ENCODE measurements around the gene LPGAT1.
"Not testable (repeated sequence)": the region's sequence is repeated elsewhere in the genome, so short reads cannot be mapped to it uniquely, and the experiment has no call there.

LPGAT1 gene

DNA sequence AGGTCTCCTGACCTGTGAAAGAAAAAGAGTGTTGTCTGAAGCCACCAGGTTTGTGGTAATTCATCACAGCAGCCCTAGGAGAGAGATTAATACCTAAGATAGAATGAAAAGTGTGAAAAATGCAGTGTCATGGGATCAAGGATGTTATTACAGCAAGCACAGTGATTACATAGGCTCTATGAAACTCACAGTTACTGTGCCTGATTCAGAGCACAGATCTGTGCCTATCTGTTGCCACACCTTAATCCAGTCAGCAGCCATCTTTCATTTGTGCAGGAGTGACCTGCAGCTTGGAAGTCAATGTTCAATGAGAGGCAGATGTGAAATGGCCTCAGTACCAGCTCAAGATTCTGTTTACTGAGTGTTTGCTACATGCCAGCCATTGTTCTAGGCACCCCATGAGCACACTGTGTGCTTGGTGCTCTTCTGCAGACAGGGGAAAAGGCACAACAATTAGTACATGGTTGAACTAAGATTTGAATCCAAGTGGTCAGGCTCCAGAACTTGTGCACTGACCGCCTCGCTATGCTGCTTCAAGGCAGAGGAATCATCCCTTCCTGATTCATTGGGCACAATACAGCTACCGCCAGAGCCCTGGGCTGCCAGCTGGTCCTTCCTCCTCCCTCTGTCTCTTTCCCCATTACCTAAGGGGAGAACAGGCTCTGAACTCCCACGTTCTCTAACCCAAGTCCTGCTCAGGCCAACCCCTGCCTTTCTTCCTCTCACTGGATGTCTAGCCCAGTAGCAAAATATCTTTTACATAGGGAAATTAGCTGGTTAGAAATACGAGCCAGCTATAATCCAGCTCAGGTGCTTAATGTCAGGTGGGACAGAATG lies 98.9 kb downstream of the LPGAT1 start:
- DNase-seq: no peak

DNA sequence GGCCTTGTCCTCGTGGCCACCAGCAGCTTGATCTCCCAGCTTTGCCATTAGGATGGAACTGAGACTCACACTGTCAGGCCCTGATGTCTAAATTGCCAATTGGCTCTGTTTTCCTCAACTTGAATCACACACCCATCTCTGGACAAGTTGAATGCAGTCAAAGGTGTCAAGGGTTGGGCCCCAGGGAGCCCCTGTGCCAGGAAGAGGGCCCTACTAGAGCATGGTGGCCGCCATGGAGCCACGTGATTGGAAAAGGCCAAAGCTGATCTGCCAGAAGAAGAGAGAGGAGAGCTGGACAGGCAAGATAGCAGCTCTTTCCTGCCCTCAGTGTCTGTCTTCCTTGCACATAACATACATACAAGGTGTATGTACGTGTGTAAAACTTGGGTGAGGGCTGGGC lies 100.2 kb downstream of the LPGAT1 start:
- DNase-seq: no peak

DNA sequence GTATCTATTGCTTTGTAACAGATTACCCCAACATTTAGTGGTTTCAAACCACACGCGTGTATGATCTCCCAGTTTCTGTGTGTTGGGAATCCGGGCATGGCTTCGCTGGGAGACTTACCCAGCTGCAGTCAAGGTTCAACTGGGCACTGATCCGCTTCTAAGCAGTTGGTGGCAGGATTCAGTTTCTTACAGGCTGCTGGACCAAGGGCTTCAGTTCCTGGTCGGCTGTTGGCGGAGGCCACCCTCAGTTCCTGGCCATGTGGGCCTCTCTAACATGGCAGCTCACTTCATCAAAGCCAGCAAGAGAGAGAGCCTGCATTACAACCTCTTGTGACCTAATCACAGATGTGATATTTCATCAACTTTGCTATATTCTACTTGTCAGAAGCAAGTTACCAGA lies 101.3 kb downstream of the LPGAT1 start:
- DNase-seq: no peak

DNA sequence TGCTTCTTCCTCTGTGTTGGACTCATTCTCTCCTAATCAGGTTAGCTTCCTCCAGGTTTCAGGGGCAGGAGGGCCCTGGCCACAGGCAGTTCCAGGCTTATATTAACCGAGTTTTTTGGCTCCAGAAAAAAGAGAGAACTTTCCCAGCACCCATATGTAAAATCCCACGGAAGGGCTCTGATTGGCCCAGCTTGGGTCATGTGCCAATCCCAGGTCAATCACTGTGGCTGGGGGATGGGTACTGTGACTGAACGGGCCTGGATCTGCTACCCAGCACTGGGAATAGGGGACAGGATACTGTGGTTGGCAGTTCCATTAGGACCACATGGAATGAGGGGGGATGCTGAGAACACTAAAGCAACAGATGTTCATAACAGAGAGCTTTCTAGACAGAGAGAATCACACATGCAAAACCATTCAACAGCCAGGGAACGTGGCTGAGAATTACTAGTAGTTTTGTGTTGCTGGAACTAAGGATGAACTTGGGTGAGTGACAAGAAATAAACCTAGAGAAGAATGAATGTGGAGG lies 104.0 kb downstream of the LPGAT1 start:
- DNase-seq: no peak

DNA sequence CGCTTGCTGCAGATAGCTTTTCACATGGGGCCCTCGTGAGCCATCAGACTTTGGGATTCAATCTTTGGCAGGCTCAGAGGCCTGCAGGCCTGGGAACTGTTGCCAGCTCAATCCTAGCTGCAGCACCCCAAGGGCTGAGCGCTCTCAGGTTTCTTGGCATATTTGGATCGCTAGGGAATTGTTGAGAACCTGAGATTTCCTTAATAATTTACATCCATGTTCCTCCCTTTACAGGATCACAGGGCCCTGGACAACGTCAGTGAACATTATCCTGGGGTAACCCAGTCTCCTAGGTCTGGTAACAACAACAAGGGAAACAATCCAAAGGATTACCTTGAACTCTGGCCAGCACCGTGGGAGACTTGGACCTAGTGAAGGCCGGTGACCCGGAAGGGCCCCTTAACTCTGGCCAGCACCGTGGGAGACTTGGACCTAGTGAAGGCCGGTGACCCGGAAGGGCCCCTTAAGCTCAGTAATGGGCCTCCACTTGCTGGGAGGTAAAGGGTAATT lies 105.8 kb downstream of the LPGAT1 start:
- no peak for DNase-seq

DNA sequence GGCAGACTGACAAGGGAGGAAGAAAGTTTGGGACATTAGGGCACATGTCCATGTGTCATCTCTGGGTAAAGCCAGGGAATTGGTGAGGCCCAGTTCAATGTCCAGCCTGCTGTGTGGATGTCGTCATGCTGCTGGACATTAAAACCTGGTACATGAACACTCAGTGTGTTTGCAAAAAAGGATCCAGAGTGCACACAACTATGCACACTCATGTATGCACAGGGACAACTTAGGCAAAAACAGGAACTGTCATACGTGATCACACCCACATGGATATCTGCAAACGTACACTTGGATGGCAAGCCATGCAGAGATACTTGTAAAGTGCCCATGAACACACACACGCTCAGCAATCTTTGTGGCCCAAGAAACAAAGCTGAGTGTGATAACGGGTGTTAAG lies 107.3 kb downstream of the LPGAT1 start:
- DNase-seq: peak; percentile 46

DNA sequence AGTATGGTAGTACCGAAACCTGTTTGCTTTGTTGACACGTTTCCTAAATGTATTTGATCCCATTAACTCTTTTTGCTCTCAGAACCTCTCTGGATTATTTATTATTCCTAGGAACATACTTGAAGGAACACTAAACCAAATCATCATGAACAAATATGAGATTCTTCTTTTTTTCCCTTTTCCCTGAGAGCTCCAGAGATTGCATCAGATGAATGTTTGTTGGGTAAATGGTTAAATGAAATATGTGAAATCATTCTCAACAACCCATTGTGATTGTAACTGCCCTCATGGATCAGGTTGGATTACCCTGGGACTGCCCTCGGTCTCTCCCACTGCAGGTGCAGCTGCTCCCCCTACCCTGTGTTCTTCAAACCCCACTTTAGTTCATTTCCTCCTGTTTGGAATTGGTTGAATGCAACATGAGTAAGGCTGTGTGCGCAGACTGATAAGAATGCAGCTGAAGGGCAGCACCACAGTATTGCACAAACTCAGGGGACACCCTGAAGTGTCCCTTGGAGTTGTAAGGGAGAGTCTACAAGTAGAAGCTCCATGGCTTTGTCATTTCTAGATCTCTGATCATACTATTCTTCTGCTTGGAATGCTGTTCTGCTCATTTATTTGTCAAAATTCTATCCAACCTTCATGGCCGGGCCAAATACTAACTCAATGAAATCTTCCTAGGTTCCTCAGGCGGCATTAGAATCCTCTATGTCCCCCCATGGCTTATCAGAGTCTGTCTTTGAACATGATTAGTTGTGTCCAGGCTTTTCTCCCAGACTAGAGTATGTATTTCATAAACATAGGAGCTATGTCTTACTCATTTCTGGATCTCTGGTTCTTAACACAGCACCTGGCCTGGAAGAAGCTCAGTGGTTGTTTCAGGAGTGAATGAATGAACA lies 108.0 kb downstream of the LPGAT1 start:
- DNase-seq: peak; percentile 89

DNA sequence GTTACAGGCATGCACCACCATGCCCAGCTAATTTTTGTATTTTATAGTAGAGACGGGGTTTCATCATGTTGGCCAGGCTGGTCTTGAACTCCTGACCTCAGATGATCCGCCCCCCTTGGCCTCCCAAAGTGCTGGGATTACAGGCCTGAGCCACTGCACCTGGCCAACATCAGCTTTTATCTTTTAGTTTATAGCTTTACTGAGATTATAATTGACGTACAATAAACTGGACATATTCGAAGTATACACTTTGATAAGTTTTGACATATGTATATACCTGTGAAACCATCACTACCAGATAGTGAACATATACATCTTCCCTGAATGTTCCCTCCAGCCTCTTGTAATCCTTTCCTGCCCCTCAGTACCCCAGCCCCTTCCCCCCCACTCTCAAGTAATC lies 114.0 kb downstream of the LPGAT1 start:
- DNase-seq: not testable (repeated sequence)

DNA sequence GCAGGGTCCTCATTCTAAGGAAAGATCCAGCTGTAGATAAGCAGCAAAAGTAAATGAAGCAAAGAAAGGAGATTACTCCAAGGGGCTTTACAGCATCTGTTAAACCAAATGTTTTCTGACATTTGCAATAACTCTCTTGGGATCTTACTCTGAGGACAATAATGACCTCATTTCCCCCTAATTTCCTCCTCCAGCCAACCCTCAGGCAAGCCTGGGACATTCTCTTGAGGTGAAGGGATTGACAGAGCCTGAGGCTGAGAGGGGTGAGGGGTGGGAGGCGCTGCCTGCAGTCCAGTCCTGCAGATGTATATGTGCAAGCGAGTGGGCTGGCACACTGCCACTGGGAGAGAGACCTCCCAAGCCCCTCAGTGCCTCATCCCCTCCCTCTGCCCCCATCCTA lies 114.6 kb downstream of the LPGAT1 start:
- DNase-seq: no peak

DNA sequence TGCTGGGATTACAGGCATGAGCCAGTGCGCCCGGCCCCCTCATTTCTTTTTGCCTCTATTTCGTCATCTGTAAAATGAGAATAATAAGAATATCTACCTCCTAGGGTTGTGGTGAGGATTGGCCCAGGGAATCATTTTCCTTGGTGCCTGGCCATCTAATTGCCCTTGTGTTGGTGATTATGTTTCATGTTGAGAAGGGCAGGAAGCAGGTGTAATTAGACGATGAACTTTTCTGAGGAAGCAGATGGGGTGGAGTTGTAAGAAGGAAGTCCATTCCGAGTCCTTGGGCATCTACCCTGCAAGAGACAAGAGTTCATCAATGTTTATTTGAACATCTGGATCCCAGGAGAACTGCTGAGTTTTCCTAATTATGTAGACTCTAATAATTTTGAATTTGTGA lies 116.4 kb downstream of the LPGAT1 start:
- no peak for DNase-seq

DNA sequence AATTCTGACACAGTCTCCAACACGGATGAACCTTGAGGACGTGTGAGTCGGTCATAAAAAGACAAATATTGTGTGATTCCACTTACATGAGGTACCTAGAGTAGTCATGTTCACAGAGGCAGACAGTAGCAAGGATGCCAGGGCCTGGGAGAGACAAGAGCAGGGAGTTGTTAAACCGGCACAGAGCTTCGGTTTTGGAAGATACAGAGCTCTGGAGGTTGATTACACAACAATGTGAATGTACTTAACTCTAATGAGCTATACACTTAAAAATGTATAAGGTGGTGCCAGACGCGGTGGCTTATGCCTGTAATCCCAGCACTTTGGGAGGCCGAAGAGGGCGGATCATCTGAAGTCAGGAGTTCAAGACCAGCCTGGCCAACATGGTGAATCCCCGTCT lies 117.3 kb downstream of the LPGAT1 start:
- DNase-seq: no peak

DNA sequence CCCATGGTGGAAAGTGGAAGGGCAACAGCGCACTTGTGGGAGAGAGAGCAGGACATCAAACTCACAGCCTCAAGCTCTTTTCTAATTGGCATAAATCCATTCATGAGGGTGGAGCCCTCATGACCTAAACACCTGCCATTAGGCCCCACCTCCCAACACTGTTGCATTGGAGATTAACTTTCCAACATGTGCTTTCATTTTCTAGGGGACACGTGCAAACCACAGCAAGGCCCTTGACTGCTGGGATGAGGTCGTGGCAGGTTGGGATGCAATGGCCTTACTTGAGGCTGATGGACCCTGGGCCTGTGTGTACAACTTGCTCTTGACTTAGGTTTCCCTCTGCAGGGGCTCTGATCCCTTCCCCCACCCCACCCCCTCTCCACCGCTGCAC lies 119.3 kb downstream of the LPGAT1 start:
- peak; percentile 36 for DNase-seq

DNA sequence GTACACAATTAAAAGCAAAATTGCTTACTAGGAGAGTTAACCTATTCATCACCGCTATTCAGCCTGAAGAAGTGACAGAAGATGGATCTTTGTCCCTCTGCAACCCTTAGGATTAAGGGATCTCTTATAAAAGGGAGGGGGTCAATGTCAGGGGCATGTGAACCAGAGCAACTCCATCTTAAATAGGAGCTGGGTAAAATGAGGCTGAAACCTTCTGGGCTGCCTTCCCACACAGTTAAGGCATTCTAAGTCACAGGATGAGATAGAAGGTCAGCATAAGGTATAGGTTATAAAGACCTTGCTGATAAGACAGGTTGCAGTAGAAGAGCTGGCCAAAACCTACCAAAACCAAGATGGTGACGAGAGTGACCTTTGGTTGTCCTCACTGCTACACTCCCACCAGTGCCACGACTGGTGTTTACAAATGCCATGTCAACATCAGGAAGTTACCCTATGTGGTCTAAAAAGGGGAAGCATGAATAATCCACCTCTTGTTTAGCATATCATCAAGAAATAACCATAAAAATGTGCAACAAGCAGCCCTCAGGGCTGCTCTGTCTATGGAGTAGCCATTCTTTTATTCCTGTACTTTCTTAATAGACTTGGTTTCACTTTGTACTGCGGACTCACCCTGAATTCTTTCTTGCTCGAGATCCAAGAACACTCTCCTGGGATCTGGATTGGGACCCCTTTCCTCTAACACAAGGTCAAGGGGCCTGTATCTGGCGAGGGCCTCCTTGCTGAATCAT lies 119.8 kb downstream of the LPGAT1 start:
- peak; percentile 46 for DNase-seq

DNA sequence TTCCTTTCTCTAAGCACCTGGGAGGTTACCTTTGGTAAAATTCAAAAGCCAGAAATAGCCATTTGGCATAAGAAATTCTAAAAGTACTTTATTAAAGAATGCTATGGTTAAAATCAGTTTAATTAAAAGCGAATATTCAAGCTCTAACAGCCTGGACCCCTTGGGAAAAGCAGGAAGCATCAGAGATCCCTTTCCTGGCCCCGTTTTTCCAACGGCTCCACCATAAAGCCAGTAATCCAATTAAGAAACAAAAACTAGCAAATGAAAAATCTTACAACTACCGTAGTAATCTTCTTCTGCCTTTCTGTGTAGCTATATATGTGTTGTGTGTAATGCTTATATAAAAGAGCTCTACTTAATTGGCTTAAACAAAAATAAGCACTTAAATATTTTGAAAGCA lies 121.6 kb downstream of the LPGAT1 start:
- DNase-seq: no peak

DNA sequence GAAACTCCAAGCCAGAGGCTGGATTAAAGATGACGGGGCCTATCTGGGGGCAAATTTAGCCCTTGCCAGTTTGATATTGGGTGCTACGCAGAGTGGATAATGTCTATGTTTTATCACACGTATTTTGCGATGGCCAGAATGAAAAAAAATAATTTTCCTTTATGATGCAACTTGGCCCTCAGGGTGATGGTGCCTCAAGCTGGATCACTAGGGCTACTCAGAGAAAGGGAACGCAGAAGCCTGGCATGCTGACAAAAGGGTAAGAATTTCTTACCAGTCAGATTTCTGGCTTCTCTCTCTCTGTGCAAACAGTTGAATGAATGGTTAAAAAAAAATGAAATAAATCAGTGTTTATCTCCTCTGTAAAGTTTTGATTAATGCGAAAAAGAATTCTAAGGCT lies 122.6 kb downstream of the LPGAT1 start:
- no peak for DNase-seq

DNA sequence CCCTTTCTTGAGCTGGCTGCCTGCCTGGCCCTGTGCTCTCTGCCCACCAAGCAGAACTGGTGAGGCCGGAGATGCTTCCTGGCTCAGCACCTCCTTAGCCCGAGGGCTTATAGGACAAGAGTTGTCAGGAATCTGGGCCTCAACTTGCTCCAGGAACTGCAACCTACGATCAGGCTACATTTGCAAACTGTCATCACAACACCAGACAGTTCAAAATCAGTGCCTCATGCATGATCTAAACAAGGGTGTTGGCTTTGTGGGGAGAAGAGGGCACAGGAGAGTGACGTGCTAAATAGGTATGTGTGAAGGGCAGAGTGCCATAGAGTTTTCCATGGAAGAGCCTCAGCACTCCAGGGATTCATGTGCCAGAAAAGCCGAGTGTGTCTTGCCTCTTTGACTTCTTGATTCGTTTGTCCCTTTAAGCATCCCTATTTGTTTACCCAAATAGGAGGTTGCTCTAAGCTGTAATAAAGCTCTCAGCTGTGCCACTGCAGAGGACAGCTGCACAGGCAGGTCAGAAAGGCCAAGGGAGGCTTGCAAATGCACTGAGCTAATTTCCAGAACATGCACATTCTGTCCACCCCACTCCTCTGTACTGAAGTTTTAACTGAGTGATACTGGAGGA lies 125.0 kb downstream of the LPGAT1 start:
- no peak for DNase-seq

DNA sequence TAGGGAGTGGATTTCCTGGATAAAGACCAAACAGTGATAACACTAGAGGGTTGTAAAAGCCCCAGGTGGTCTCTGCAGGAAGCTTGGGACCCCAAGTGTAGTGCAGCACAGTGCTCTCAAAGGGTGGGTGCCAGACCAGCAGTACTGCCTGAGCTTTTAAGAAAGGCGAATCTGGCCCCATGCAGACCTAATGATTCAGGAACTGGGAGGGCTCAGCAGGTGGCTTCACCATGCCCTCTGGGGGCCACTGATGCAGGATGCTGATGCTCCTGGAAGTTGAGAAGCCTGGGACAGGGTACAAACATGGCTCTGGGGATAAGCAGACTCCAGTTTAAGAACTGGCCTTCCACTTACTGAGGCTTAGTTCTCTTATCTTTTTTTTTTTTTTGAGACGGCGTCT lies 126.0 kb downstream of the LPGAT1 start:
- no peak for DNase-seq

DNA sequence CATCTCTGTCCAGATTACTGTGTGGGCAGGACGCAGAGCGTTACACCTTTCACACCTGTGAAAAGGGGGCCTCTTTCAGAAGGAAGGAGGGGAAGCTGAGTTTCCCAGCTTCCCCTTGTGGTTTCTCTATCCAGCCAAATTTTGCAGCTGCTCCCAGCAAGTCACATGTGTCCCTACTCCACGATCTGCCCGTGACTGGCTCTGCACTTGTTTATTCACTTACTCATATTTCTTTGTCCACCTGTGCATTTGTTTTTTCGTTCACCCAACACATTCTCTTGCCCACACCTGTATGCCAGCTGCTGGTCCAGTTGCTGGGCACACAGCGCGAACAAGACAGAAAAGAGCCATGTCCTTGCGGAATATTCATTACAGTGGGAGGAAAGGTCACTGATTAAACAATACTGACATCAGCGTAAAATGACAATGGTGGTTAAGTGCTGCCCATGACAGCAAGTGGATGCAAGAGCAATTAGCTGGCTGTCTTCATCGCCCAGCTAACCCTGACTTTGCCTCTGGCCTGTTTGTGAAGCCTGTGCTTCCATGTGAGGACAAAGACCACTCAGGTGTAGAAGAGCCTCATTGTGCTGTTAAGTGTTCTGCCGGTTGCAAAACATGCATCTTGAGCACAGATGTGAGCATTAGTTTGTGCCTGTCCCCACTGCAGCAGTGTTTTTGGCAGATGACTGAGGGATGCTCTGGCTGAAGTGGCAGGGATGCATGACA lies 126.6 kb downstream of the LPGAT1 start:
- DNase-seq: no peak

DNA sequence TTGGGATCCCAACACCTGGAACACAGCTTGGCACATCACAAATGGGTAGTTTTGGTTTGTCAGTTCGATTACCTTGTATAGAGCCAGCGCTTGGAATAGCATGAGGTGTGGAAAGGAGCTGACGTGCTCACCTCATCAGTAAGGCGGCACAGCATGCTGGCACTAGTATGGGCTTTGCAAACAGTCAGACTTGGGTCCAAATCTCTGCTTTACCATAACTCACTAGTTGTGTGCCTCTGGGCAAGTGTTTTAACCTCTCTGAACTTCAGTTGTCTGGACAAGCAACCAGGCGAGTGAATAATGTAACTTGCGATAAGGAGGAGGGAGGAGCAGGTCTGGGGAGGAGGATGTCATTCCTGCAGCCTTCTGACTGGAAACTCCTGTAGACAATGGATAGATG lies 128.8 kb downstream of the LPGAT1 start:
- no peak for DNase-seq

DNA sequence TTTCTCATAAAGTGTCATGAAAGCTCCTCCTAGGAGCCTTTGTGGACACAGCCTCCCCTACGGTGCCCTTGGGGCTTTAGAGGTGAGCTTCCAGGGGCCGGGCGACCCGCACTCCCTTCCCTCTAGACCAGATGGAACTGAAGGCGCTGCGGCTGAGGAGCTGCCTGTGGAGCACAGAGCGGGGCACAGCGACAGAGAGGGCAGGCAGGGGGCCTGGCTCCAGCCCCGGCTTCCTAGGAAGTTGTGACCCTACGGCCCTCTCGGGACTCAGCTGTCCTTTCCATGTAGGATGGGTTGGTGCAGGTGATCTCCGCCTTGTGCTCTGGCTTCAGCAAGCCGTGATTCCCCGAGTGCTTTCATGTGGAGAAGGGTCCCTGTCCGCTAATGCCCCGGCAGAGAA lies 131.5 kb downstream of the LPGAT1 start:
- DNase-seq: no peak

DNA sequence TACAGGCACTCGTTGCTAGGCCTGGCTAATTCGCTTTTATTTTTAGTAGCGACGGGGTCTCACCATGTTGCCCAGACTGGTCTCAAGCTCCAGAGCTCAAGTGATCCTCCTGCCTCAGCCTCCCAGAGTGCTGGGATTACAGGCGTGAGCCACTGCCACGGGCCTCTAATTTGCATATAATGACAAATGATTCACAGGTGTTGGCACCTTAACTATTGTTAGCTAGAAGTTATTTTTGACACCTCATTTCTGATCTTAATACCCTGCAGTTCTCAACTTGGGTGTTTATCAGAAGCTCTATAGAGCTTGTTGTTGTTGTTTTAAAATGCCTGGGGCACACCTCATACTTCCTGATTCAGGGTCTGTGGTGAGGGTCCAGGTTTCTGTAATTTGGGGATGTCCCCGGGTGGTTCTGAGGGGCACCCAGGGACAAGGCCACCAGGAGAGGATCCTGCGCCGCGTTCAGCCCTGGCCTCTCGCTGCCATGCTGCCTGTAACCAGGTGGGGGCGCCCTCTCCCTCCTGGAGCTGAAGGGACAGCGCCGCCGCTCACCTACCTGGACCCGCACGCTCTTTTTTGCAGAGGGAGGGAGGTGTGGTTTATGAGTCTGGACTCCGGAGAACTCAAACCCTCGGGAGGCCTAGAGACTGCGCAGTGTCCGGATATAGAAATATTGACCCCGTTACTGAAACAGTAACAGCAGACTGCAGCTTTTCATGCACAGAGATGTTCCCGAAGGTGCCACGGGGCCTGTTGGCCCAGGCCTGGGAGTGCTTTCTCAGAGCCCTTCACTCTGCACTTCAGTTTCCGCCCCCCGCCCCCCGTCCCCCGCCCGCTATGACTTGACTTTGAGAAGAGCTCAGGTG lies 132.2 kb downstream of the LPGAT1 start:
- peak; percentile 78 for DNase-seq

Data from OCI-M1 (cell line).